IMR-90 (cell line): ENCODE results near the gene PIM1. TPM values are rescaled to one million over a fixed set of nuclear protein-coding genes. Genes with fewer than 3 reads are reported as not detected.

Source experiments
- ATAC-seq: fragments of 200-7000 bp; cut with Tn5 transposase; 2 replicates; pipeline ENCODE4 v1.9.1; 2020; ENCODE audit warnings: low read depth, mild to moderate bottlenecking, moderate library complexity
- BruUV-seq: library from RNA; stranded (reverse); fragments of 400-500 nt; replicated peaks from 2 replicates; lab custom pipeline; 2021; lab: Mats Ljungman, UMichigan
- CTCF ChIA-PET: fragments of 300-600 bp; formaldehyde crosslinking; extraction: SDS; loops from one replicate; lab custom pipeline; 2021; ENCODE audit warnings: antibody characterized with exemption; lab: Yijun Ruan, JAX
- POLR2A ChIA-PET: fragments of 300-600 bp; sonication (Branson Sonifier 250); formaldehyde crosslinking; loops from one replicate; lab custom pipeline; 2022; ENCODE audit warnings: antibody characterized with exemption; ENCODE audit not compliant: unreplicated experiment; lab: Charles Lee
- DNase-seq: peaks from one replicate; pipeline ENCODE4 v3.0.0; 2013
- H2AFZ ChIP-seq: replicated peaks from 2 replicates; pipeline ENCODE3; 2013; ENCODE audit warnings: low read length, mild to moderate bottlenecking; ENCODE audit not compliant: poor library complexity
- H2AK5ac ChIP-seq: 2 replicates; pipeline ENCODE4 v1.6.1; 2013; ENCODE audit warnings: low read depth, low read length, inconsistent platforms
- H2AK9ac ChIP-seq: replicated peaks from 2 replicates; pipeline ENCODE3; 2013; ENCODE audit warnings: mild to moderate bottlenecking, low read depth, low read length, moderate library complexity; ENCODE audit not compliant: poor library complexity
- H2BK120ac ChIP-seq: 2 replicates; pipeline ENCODE4 v1.6.1; 2013; ENCODE audit warnings: low read depth, low read length, inconsistent platforms
- H2BK15ac ChIP-seq: 3 replicates; pipeline ENCODE4 v1.6.1; 2013; ENCODE audit warnings: low read depth, low read length, inconsistent platforms
- H2BK20ac ChIP-seq: 2 replicates; pipeline ENCODE4 v1.6.1; 2013; ENCODE audit warnings: low read depth, mild to moderate bottlenecking, inconsistent platforms, low read length, moderate library complexity
- H2BK5ac ChIP-seq: 2 replicates; pipeline ENCODE4 v1.6.1; 2013; ENCODE audit warnings: mild to moderate bottlenecking, low read depth, low read length, inconsistent platforms; ENCODE audit not compliant: poor library complexity, severe bottlenecking
- H3K14ac ChIP-seq: replicated peaks from 2 replicates; pipeline ENCODE4 v1.6.1; 2013; ENCODE audit warnings: low read depth, low read length, inconsistent platforms
- H3K18ac ChIP-seq: 2 replicates; pipeline ENCODE4 v1.6.1; 2013; ENCODE audit warnings: low read depth, low read length, control low read depth
- H3K23ac ChIP-seq: 2 replicates; pipeline ENCODE4 v1.6.1; 2013; ENCODE audit warnings: low read depth, low read length, inconsistent platforms
- H3K27ac ChIP-seq: 2 replicates; pipeline ENCODE4 v1.5.1; 2013; ENCODE audit warnings: mild to moderate bottlenecking, control low read depth, low read length; ENCODE audit not compliant: insufficient read depth
- H3K27me3 ChIP-seq: 2 replicates; pipeline ENCODE4 v1.6.1; 2013; ENCODE audit warnings: low read length; ENCODE audit not compliant: control insufficient read depth, insufficient read depth
- H3K36me3 ChIP-seq: 2 replicates; pipeline ENCODE4 v1.6.1; 2013; ENCODE audit warnings: low read length, mixed read lengths; ENCODE audit not compliant: control insufficient read depth, insufficient read depth
- H3K4ac ChIP-seq: 2 replicates; pipeline ENCODE4 v1.6.1; 2013; ENCODE audit warnings: low read depth, low read length, inconsistent platforms
- H3K4me1 ChIP-seq: 2 replicates; pipeline ENCODE4 v1.6.1; 2013; ENCODE audit warnings: low read length, mixed read lengths; ENCODE audit not compliant: control insufficient read depth, insufficient read depth
- H3K4me2 ChIP-seq: 2 replicates; pipeline ENCODE4 v1.6.1; 2013; ENCODE audit warnings: low read depth, mild to moderate bottlenecking, control low read depth, low read length, moderate library complexity
- H3K4me3 ChIP-seq: 2 replicates; pipeline ENCODE4 v1.5.1; 2013; ENCODE audit warnings: low read depth, mild to moderate bottlenecking, control low read depth, low read length, moderate library complexity; ENCODE audit not compliant: insufficient read depth
- H3K56ac ChIP-seq: 2 replicates; pipeline ENCODE4 v1.6.1; 2013; ENCODE audit warnings: low read length, inconsistent platforms; ENCODE audit not compliant: insufficient read depth; ENCODE audit errors: extremely low read depth
- H3K79me1 ChIP-seq, 2 experiments: 2 replicates each; pipeline ENCODE4 v1.6.1; 2013; ENCODE audit warnings: low read length in 2 of 2, inconsistent platforms in 1 of 2, low read depth in 1 of 2
- H3K9ac ChIP-seq: 2 replicates; pipeline ENCODE4 v1.6.1; 2013; ENCODE audit warnings: low read depth, low read length, control low read depth
- H3K9me1 ChIP-seq: 2 replicates; pipeline ENCODE4 v1.6.1; 2013; ENCODE audit warnings: low read length, inconsistent platforms; ENCODE audit not compliant: insufficient read depth
- H3K9me3 ChIP-seq: 2 replicates; pipeline ENCODE4 v1.6.1; 2013; ENCODE audit warnings: low read length; ENCODE audit not compliant: control insufficient read depth, insufficient read depth
- H4K20me1 ChIP-seq: 2 replicates; pipeline ENCODE4 v1.6.1; 2013; ENCODE audit warnings: low read length, inconsistent platforms; ENCODE audit not compliant: insufficient read depth
- H4K5ac ChIP-seq: 2 replicates; pipeline ENCODE4 v1.6.1; 2013; ENCODE audit warnings: mild to moderate bottlenecking, low read depth, low read length, control low read depth
- H4K8ac ChIP-seq, 2 experiments: 2 replicates each; pipeline ENCODE4 v1.6.1; 2013; ENCODE audit warnings: low read depth in 2 of 2, low read length in 2 of 2, control low read depth in 1 of 2, inconsistent platforms in 1 of 2
- H4K91ac ChIP-seq: 2 replicates; pipeline ENCODE4 v1.6.1; 2013; ENCODE audit warnings: low read depth, low read length, inconsistent platforms; ENCODE audit not compliant: insufficient read depth
- POLR2A ChIP-seq: IDR thresholded peaks from 2 replicates; pipeline ENCODE4 v1.6.1; 2012; ENCODE audit warnings: mild to moderate bottlenecking, low read depth, low read length
- SMC3 ChIP-seq: fragments of 150-350 bp; IDR thresholded peaks from 2 replicates; pipeline ENCODE4 v1.6.1; 2016; ENCODE audit warnings: low read depth, mild to moderate bottlenecking, antibody characterized with exemption, low read length, moderate library complexity
- WGBS, 2 experiments: methylation state at CpG; one replicate each; pipeline versions ENCODE4 v1.1.5 to v1.1.7; 2013; ENCODE audit warnings: missing lambda C conversion rate in 2 of 2; ENCODE audit not compliant: insufficient read length in 1 of 2; ENCODE audit errors: extremely low coverage in 2 of 2; 5-methylcytosine and 5-hydroxymethylcytosine counted together
- dilution Hi-C: fragments of 300-500 bp; cut with HindIII; formaldehyde crosslinking; loops from one replicate; pipeline ENCODE4 v1.14.3; 2018; ENCODE audit warnings: low sequenced_read_pairs; ENCODE audit not compliant: unreplicated experiment
- in situ Hi-C: fragments of 300-500 bp; cut with MboI; formaldehyde crosslinking; loops from 3 replicates; pipeline ENCODE4 v1.14.3; 2019; ENCODE audit warnings: low sequenced_read_pairs, inconsistent platforms, mixed read lengths
- intact Hi-C: fragments of 100-400 bp; cut with micrococcal nuclease; formaldehyde crosslinking; loops from 2 replicates; pipeline ENCODE4 v1.10.0; 2022
- polyA plus RNA-seq, 3 experiments: library from polyadenylated mRNA; depleted of rRNA; stranded (reverse); fragments of >200 nt; gene quantifications; 2 replicates each; pipeline ENCODE4 v1.2.3, GENCODE V29; 2012; ENCODE audit warnings: low replicate concordance in 1 of 3
- total RNA-seq: library from RNA; depleted of rRNA; stranded (reverse); fragments of >200 nt; gene quantifications from 2 replicates; pipeline ENCODE4 v1.2.3, GENCODE V29; 2012

Gene PIM1
- total and polyA plus RNA-seq, 2 of the 4 experiments (the other 2 are of a cell fraction): 7.2 to 18.5 TPM

DNA sequence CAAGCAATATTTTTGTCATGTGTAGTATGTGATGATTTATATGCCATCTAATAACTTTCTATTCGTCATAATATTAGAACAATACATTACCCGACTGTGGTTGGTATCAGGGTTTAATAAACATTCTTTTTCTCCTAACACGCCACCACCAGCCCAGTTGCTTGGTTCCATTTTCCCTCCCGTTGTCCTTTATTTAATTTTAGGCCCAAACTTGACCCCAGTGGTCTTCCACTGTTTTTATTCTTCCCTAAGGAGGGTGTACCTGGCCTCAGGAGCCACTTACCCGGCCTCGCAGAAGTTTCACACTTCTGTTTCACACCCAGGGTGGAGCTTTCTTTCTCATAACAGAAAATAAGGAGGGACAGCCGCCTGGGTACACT lies 33.1 kb upstream of the PIM1 start:
- Histone ChIP-seq H4K5ac (peak overlapping the region; percentile 80), H3K56ac (peak overlapping the region; percentile 80), H3K36me3 (no peaks in the 10 kb centered on the region), H4K91ac (peak overlapping the region; percentile 99), H3K18ac (peak overlapping the region; percentile 86), H3K4ac (peak overlapping the region; percentile 94), H3K4me1 (peaks cover 41% of the 10 kb centered on the region), H3K4me3 (no peak overlapping the region), H2BK20ac (peak overlapping the region; percentile 97), H3K9me3 (no peaks in the 10 kb centered on the region), H2AK5ac (peak overlapping the region; percentile 82), H3K79me1 (peaks cover 0 to 6% of the 10 kb centered on the region in 2 experiments; a peak in 2 of 4 replicates), H4K8ac (peak overlapping the region; percentile 71 to 86), H2AK9ac (peak overlapping the region; percentile 94), H2BK120ac (peak overlapping the region; percentile 96), H3K23ac (peak overlapping the region; percentile 81), H3K27ac (peak overlapping the region; percentile 85), H2BK15ac (peak overlapping the region; percentile 79), H3K9me1 (peaks cover 23% of the 10 kb centered on the region), H4K20me1 (peaks cover 4% of the 10 kb centered on the region; the same call in 1 of the 2 replicates), H3K4me2 (peak overlapping the region; percentile 53; the same call in 1 of the 2 replicates), H2BK5ac (peak overlapping the region; percentile 97), H3K27me3 (no peaks in the 10 kb centered on the region), H3K14ac (peak overlapping the region; percentile 82), H3K9ac (peak overlapping the region; percentile 25), H2AFZ (peak overlapping the region; percentile 80)
- dilution Hi-C loops: no loop called here
- ChIA-PET POLR2A (interaction anchor here (0.6 kb wide), 1 partner anchor 542 kb away, joined by 3 read pairs; no protein-coding TSS in a partner anchor), CTCF (no interaction called here)
- no peak for TF ChIP-seq POLR2A
- TF ChIP-seq SMC3: no peak
- WGBS, 2 experiments: no CpG with 5 or more reads among the region's 7 CpGs
- BruUV-seq: no TSS peak
- ATAC-seq (no peak), DNase-seq (no peak)
- intact Hi-C loops: loop anchor here (1.0 to 2.0 kb wide), 3 partner anchors 32 to 78 kb away; no protein-coding TSS in a partner anchor
- in situ Hi-C loops: no loop called here
